OCI-LY1 (cell line): ENCODE data around the gene EREG.

Source experiments
- H2AFZ ChIP-seq: fragments of 200-600 bp; sonication (generic), shearing (Covaris generic); 2 replicates; pipeline ENCODE4 v1.6.0; 2014; ENCODE audit warnings: antibody characterized with exemption, mild to moderate bottlenecking, low read length
- H3F3A ChIP-seq: fragments of 200-600 bp; sonication (generic), shearing (Covaris generic); 2 replicates; pipeline ENCODE4 v1.6.0; 2014; ENCODE audit warnings: mild to moderate bottlenecking, antibody characterized with exemption, low read length, moderate library complexity; ENCODE audit not compliant: insufficient read depth
- H3K27ac ChIP-seq: fragments of 200-600 bp; sonication (generic); 2 replicates; pipeline ENCODE4 v1.5.1; 2014; ENCODE audit warnings: low read length, mixed run types, mild to moderate bottlenecking, low read depth; ENCODE audit not compliant: poor library complexity, severe bottlenecking
- H3K27me3 ChIP-seq: fragments of 200-600 bp; sonication (generic); 2 replicates; pipeline ENCODE4 v1.6.0; 2014; ENCODE audit warnings: antibody characterized with exemption, mild to moderate bottlenecking, low read length, moderate library complexity; ENCODE audit not compliant: insufficient read depth
- H3K36me3 ChIP-seq: fragments of 200-600 bp; sonication (generic); 2 replicates; pipeline ENCODE4 v1.6.1; 2014; ENCODE audit warnings: mild to moderate bottlenecking, antibody characterized with exemption, low read length, moderate library complexity, mixed read lengths; ENCODE audit not compliant: insufficient read depth
- H3K4me1 ChIP-seq: fragments of 200-600 bp; sonication (generic); 2 replicates; pipeline ENCODE4 v1.5.1; 2014; ENCODE audit warnings: mild to moderate bottlenecking, low read length, moderate library complexity; ENCODE audit not compliant: insufficient read depth, severe bottlenecking
- H3K4me2 ChIP-seq: fragments of 200-600 bp; sonication (generic), shearing (Covaris generic); 2 replicates; pipeline ENCODE4 v1.6.1; 2014; ENCODE audit warnings: low read length
- H3K4me3 ChIP-seq: fragments of 200-600 bp; sonication (generic); 2 replicates; pipeline ENCODE4 v1.5.1; 2014; ENCODE audit warnings: low read length, low read depth, mild to moderate bottlenecking, mixed read lengths; ENCODE audit not compliant: poor library complexity, severe bottlenecking
- H3K79me2 ChIP-seq: fragments of 200-600 bp; shearing (Covaris generic); 2 replicates; pipeline ENCODE4 v1.6.1; 2016; ENCODE audit warnings: mixed run types, low read length, mixed read lengths; ENCODE audit not compliant: insufficient read depth
- H3K9ac ChIP-seq: fragments of 200-600 bp; sonication (generic), shearing (Covaris generic); 2 replicates; pipeline ENCODE4 v1.6.1; 2014; ENCODE audit warnings: mild to moderate bottlenecking, low read length, mixed read lengths
- H3K9me2 ChIP-seq: fragments of 200-600 bp; sonication (generic), shearing (Covaris generic); 2 replicates; pipeline ENCODE4 v1.6.1; 2014; ENCODE audit warnings: low read depth, mild to moderate bottlenecking, low read length, mixed read lengths
- H3K9me3 ChIP-seq: fragments of 200-600 bp; shearing (Covaris generic); 2 replicates; pipeline ENCODE4 v1.6.1; 2014; ENCODE audit warnings: low read length, mixed read lengths
- H4K20me1 ChIP-seq: fragments of 200-600 bp; sonication (generic), shearing (Covaris generic); 2 replicates; pipeline ENCODE4 v1.6.0; 2016; ENCODE audit warnings: mild to moderate bottlenecking, low read length; ENCODE audit not compliant: insufficient read depth
- CTCF ChIP-seq: fragments of 200-600 bp; sonication (generic), shearing (Covaris generic); IDR thresholded peaks from 2 replicates; pipeline ENCODE4 v1.5.1; 2017; ENCODE audit warnings: mild to moderate bottlenecking, antibody characterized with exemption, low read length, moderate library complexity, mixed read lengths
- EZH2 ChIP-seq: fragments of 200-600 bp; sonication (generic), shearing (Covaris generic); IDR thresholded peaks from 2 replicates; pipeline ENCODE4 v1.8.0; 2017; ENCODE audit warnings: borderline replicate concordance, mixed run types, mild to moderate bottlenecking, antibody characterized with exemption, low read length, moderate library complexity, mixed read lengths

EREG gene

GRCh38 chr4:74424111-74424510 lies 59.2 kb downstream of the EREG start:
- no peaks in the 10 kb centered on the region for H3K27me3 ChIP-seq
- no peak overlapping the region for H3K9ac ChIP-seq
- H3K9me3 ChIP-seq: no peaks in the 10 kb centered on the region
- no peaks in the 10 kb centered on the region for H3K9me2 ChIP-seq
- no peaks in the 10 kb centered on the region for H4K20me1 ChIP-seq
- H3K36me3 ChIP-seq: no peaks in the 10 kb centered on the region
- no peaks in the 10 kb centered on the region for H3K79me2 ChIP-seq
- no peak overlapping the region for H3K4me3 ChIP-seq
- no peak overlapping the region for H3K27ac ChIP-seq
- H3K4me1 ChIP-seq: no peaks in the 10 kb centered on the region
- H3K4me2 ChIP-seq: no peak overlapping the region
- no peaks in the 10 kb centered on the region for H3F3A ChIP-seq
- no peak for TF ChIP-seq EZH2
- TF ChIP-seq CTCF: no peak
- H2AFZ ChIP-seq: no peak overlapping the region

- TF ChIP-seq CTCF (no peak), EZH2 (no peak)
- Histone ChIP-seq H3K9me3 (no peaks in the 10 kb centered on the region), H3K4me3 (no peak overlapping the region), H3K4me1 (no peaks in the 10 kb centered on the region), H3K9ac (no peak overlapping the region), H4K20me1 (no peaks in the 10 kb centered on the region), H3K4me2 (no peak overlapping the region), H3F3A (no peaks in the 10 kb centered on the region), H3K27ac (no peak overlapping the region), H3K79me2 (no peaks in the 10 kb centered on the region), H3K36me3 (no peaks in the 10 kb centered on the region), H2AFZ (no peak overlapping the region), H3K9me2 (no peaks in the 10 kb centered on the region), H3K27me3 (no peaks in the 10 kb centered on the region)
Observed at GRCh38 chr4:74426101-74426500, 61.2 kb downstream of the EREG start.

- Histone ChIP-seq H4K20me1 (no peaks in the 10 kb centered on the region), H3K9ac (no peak overlapping the region), H3F3A (no peaks in the 10 kb centered on the region), H3K4me3 (no peak overlapping the region), H3K79me2 (no peaks in the 10 kb centered on the region), H3K9me2 (no peaks in the 10 kb centered on the region), H2AFZ (no peak overlapping the region), H3K36me3 (no peaks in the 10 kb centered on the region), H3K27ac (no peak overlapping the region), H3K9me3 (no peaks in the 10 kb centered on the region), H3K4me1 (no peaks in the 10 kb centered on the region), H3K4me2 (no peak overlapping the region), H3K27me3 (no peaks in the 10 kb centered on the region)
- TF ChIP-seq EZH2 (no peak), CTCF (no peak)
Observed at GRCh38 chr4:74428276-74428675, 63.3 kb downstream of the EREG start.
